ENCODE results near the gene NFXL1.

NFXL1 gene

GRCh38 chr4:47882228-47882627, 32.2 kb downstream of the NFXL1 start:
- DNase-seq, result no peak

GRCh38 chr4:47879458-47879857, 34.9 kb downstream of the NFXL1 start:
- DNase-seq, result no peak

- no peak for DNase-seq
These were observed 37.4 kb downstream of the NFXL1 start for GRCh38 chr4:47876784-47877546.

GRCh38 chr4:47876310-47876709, 38.1 kb downstream of the NFXL1 start:
- DNase-seq, result no peak

- peak in 1 of 5 experiments; percentile 61 for DNase-seq
These were observed 40.4 kb downstream of the NFXL1 start for GRCh38 chr4:47873877-47874541.

GRCh38 chr4:47863486-47863885, 50.9 kb downstream of the NFXL1 start:
- DNase-seq, result no peak

- DNase-seq, result no peak
These were observed 52.1 kb downstream of the NFXL1 start for GRCh38 chr4:47862297-47862696.

- no peak for DNase-seq
These were observed 54.1 kb downstream of the NFXL1 start for GRCh38 chr4:47860305-47860704.

GRCh38 chr4:47858006-47858405, 56.4 kb downstream of the NFXL1 start:
- no peak for DNase-seq

- DNase-seq, result no peak
These were observed 57.7 kb downstream of the NFXL1 start for GRCh38 chr4:47856713-47857112.

GRCh38 chr4:47855350-47855749, 59.0 kb downstream of the NFXL1 start:
- no peak for DNase-seq

GRCh38 chr4:47852136-47852535, 62.2 kb downstream of the NFXL1 start:
- no peak for DNase-seq

GRCh38 chr4:47849466-47849865, 64.9 kb downstream of the NFXL1 start:
- DNase-seq, result no peak

- DNase-seq, result no peak
These were observed 66.3 kb downstream of the NFXL1 start for GRCh38 chr4:47848041-47848440.

GRCh38 chr4:47842985-47843384, 71.4 kb downstream of the NFXL1 start:
- no peak for DNase-seq

GRCh38 chr4:47840291-47840690, 74.1 kb downstream of the NFXL1 start:
- DNase-seq, result no peak

GRCh38 chr4:47839259-47839658, 75.1 kb downstream of the NFXL1 start:
- DNase-seq, result peak in 4 of 5 experiments; percentile 9 to 78 (median 24)

- no peak for DNase-seq
These were observed 75.9 kb downstream of the NFXL1 start for GRCh38 chr4:47838445-47838844.

GRCh38 chr4:47837908-47838294, 76.5 kb downstream of the NFXL1 start, which contains the start of gene CORIN:
Gene CORIN (minus strand): TSS chr4:47838067. CDS start chr4:47837949, 118 bp downstream.
- DNase-seq, result no peak

- peak; percentile 18 to 50 (median 19) for DNase-seq
These were observed 77.1 kb downstream of the NFXL1 start for GRCh38 chr4:47837094-47837907.

- DNase-seq, result peak; percentile 20 to 56 (median 26)
These were observed 77.7 kb downstream of the NFXL1 start for GRCh38 chr4:47836641-47837093.

GRCh38 chr4:47835494-47835893, 78.9 kb downstream of the NFXL1 start:
- DNase-seq, result no peak

- DNase-seq, result no peak
These were observed 83.2 kb downstream of the NFXL1 start for GRCh38 chr4:47831026-47831679.

Data from T-helper 2 cell (primary cell).